Nephron (organoid): ENCODE measurements around the gene MICB.

ENCODE experiments used
- H3K27ac Mint-ChIP-seq, 3 experiments: 2 replicates each; pipeline ENCODE4 v1.8.0; 2020; ENCODE audit warnings: mixed read lengths in 3 of 3, mild to moderate bottlenecking in 2 of 3, moderate library complexity in 1 of 3
- H3K27me3 Mint-ChIP-seq: 2 replicates; pipeline ENCODE4 v1.8.0; 2021; ENCODE audit warnings: low read depth, mild to moderate bottlenecking, moderate library complexity, mixed read lengths
- H3K36me3 Mint-ChIP-seq: 2 replicates; pipeline ENCODE4 v1.8.0; 2020; ENCODE audit warnings: low read depth, mixed read lengths
- H3K4me1 Mint-ChIP-seq: 2 replicates; pipeline ENCODE4 v1.8.0; 2020; ENCODE audit warnings: mixed read lengths
- H3K4me3 Mint-ChIP-seq, 3 experiments: 2 replicates each; pipeline ENCODE4 v1.8.0; 2020; ENCODE audit warnings: mild to moderate bottlenecking in 3 of 3, mixed read lengths in 3 of 3, moderate library complexity in 2 of 3
- H3K9me3 Mint-ChIP-seq: 2 replicates; pipeline ENCODE4 v1.8.0; 2020; ENCODE audit warnings: mixed read lengths
- TF ChIP-seq, protein P1 (sequence below), 3 experiments: fragments of 200-600 bp; sonication (generic); IDR thresholded peaks; one replicate each; pipeline ENCODE4 v1.5.0; 2021; ENCODE audit warnings: antibody characterized with exemption in 3 of 3; ENCODE audit not compliant: unreplicated experiment in 3 of 3

Gene MICB

DNA sequence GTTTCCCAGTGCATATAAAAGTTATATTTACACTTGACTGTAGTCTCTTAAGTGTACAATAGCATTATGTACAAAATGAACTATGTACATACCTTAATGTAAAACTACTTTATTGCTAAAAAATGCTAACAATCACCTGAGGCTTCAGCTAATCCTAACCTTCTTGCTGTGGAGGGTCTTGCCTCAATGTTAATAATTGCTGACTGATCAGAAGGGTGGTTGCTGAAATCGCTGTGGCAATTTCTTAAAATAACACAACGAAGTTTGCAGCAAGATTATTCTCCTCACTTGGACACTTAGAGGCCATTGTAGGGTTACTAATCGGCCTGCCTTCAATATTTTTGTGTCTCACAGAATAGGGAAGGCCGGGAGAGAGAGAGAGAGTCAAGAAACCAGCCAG lies 24.7 kb upstream of the MICB start:
- no peaks in the 10 kb centered on the region for H3K36me3 Mint-ChIP-seq
- H3K4me3 Mint-ChIP-seq: no peak overlapping the region
- H3K27ac Mint-ChIP-seq: no peak overlapping the region
- TF ChIP-seq, protein P1, sequence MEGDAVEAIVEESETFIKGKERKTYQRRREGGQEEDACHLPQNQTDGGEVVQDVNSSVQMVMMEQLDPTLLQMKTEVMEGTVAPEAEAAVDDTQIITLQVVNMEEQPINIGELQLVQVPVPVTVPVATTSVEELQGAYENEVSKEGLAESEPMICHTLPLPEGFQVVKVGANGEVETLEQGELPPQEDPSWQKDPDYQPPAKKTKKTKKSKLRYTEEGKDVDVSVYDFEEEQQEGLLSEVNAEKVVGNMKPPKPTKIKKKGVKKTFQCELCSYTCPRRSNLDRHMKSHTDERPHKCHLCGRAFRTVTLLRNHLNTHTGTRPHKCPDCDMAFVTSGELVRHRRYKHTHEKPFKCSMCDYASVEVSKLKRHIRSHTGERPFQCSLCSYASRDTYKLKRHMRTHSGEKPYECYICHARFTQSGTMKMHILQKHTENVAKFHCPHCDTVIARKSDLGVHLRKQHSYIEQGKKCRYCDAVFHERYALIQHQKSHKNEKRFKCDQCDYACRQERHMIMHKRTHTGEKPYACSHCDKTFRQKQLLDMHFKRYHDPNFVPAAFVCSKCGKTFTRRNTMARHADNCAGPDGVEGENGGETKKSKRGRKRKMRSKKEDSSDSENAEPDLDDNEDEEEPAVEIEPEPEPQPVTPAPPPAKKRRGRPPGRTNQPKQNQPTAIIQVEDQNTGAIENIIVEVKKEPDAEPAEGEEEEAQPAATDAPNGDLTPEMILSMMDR (IDR thresholded peaks at IDR 0.05; ENCODE audit: unreplicated experiment in 3 of 3): no peak
- H3K4me1 Mint-ChIP-seq: peaks cover 3% of the 10 kb centered on the region
- no peaks in the 10 kb centered on the region for H3K9me3 Mint-ChIP-seq
- H3K27me3 Mint-ChIP-seq: peaks cover 29% of the 10 kb centered on the region

DNA sequence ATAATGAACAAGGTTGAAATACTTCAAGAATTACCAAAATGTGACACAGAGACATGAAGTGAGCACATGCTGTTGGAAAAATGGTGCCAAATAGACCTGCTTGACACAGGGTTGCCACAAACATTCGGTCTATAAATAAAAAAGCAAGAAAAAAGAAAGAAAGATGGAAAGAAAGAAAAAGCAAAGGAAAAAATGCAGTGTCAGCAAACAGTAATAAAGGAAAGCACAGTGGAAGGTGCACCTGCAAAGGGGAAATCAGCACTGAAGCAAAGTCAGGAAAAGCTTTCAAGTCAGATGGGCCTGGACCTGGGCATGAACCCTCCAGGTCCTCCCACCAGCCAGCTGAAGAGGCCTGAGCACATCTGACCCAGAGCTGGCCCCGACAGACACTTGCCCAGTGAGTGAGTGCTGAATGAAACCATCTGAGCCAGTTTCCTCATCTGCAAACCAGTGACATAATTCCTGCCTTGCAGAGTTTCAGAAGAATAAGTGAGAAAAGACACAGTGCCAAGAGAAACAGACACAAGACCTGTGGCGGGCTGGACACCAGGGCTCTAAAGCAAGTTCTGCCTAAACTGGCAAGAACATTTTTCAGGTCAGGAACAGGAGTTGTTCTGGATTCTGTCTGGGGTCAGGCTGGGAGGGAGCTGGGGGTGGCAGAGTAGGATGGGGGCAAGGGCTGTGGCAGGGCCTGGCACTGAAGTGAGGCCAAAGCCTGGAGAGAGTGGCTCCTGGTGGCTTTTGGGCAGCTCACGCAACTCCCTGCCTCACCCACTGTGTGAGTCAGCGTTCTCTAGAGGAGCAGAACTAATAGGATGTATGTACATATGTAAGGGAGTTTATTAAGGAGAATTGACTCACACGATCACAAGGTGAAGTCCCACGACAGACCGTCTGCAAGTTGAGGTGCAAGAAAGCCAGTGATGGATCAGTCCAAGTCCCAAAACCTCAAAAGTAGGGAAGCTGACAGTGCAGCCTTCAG lies 23.9 kb upstream of the MICB start:
- H3K27me3 Mint-ChIP-seq: peaks cover 33% of the 10 kb centered on the region
- no peaks in the 10 kb centered on the region for H3K4me1 Mint-ChIP-seq
- no peaks in the 10 kb centered on the region for H3K36me3 Mint-ChIP-seq
- no peaks in the 10 kb centered on the region for H3K9me3 Mint-ChIP-seq
- TF ChIP-seq, protein P1 (IDR thresholded peaks at IDR 0.05; ENCODE audit: unreplicated experiment in 3 of 3): no peak
- H3K27ac Mint-ChIP-seq: no peak overlapping the region
- H3K4me3 Mint-ChIP-seq: no peak overlapping the region

DNA sequence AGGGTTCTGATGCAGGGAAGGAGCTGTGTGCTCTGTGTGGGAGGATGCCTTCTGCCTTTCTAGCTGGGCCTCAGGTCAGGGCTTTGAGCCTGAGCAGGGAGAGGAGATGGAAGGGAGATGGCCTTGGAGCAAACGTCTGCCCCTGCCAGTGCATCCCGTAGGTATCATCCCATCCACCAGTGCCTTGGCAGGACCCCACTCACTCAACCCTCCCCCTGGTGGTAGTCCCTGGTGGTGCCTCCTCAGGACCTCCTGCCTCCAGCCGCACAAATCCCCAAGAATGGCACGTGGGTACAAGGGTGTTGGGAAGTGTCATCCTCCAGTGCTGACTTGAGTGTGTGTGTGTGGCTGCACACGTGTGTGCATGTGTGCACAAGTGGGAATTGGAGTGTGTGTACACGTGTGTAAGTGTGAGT lies 23.1 kb upstream of the MICB start:
- Mint-ChIP-seq H3K27ac (no peak overlapping the region), H3K4me3 (no peak overlapping the region), H3K4me1 (no peaks in the 10 kb centered on the region), H3K27me3 (peaks cover 33% of the 10 kb centered on the region), H3K36me3 (no peaks in the 10 kb centered on the region), H3K9me3 (no peaks in the 10 kb centered on the region)
- TF ChIP-seq, protein P1 (IDR thresholded peaks at IDR 0.05; ENCODE audit: unreplicated experiment in 3 of 3): no peak

DNA sequence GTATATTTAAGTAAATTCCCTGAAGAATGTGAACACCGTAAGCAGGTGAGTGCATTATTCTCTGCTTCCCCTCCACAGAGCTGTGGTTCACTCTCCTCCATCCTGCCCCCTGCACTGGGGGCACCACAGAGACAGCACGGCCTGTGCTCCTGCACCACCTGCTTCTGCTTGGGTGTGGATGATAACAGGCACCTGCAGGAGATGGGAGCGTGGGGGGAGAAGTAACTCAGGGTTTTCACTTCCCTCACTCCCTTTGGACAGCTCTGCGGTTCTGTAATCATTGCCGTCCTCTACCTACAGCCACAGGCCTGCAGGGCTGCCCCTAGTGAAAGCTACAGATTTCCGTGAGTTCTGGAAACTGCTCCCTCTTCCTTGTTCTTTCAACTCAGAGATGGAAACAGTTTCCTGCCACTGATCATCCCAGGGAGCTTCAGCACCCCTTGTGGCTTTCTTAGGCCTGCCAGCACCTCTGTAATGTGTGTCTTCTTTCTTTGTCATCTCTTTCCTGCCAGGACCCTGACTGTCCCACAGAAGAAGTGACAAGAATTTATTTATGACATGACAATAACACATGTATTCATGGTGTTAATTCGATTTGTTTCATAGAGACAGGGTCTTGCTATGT lies 21.3 kb upstream of the MICB start:
- Mint-ChIP-seq H3K27me3 (peaks cover 34% of the 10 kb centered on the region), H3K4me3 (no peak overlapping the region), H3K27ac (no peak overlapping the region), H3K36me3 (no peaks in the 10 kb centered on the region), H3K4me1 (no peaks in the 10 kb centered on the region), H3K9me3 (no peaks in the 10 kb centered on the region)
- TF ChIP-seq, protein P1 (IDR thresholded peaks at IDR 0.05; ENCODE audit: unreplicated experiment in 3 of 3): no peak

DNA sequence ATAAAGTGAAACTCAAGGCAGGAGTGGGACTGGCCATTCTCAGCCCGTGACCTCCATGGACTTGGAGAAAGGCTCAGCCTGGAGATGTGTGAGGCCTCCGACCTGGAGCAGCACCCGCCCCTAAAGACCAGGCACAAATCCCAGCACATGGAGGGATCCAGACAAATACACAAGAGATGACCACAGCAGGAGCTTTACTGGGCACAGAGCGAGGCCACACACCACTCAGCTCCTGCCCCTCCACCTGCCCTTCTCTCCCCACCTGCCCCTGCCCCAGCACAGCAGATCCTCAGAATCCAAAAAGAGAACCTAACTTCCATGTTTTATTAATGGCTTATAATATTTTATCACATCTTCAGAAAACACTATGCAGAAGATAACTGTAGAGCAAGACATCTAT lies 20.4 kb upstream of the MICB start:
- TF ChIP-seq, protein P1 (IDR thresholded peaks at IDR 0.05; ENCODE audit: unreplicated experiment in 3 of 3): no peak
- H3K27ac Mint-ChIP-seq: no peak overlapping the region
- no peaks in the 10 kb centered on the region for H3K36me3 Mint-ChIP-seq
- H3K4me3 Mint-ChIP-seq: no peak overlapping the region
- H3K4me1 Mint-ChIP-seq: no peaks in the 10 kb centered on the region
- no peaks in the 10 kb centered on the region for H3K9me3 Mint-ChIP-seq
- H3K27me3 Mint-ChIP-seq: peaks cover 34% of the 10 kb centered on the region
